Testis (tissue), 2 donors: Measurements from ENCODE around the gene ZNF888.

Experiments used
- POLR2A ChIP-seq: fragments of 450-650 bp; IDR thresholded peaks from one replicate; pipeline ENCODE4 v1.6.1; 2017; ENCODE audit warnings: antibody characterized with exemption, mild to moderate bottlenecking, moderate library complexity
- TF ChIP-seq, protein P1 (sequence below), 3 experiments: fragments of 450-650 bp in 2 of 3; fragments of 200-600 bp in 1 of 3; sonication (generic) in 1 of 3; IDR thresholded peaks; one replicate each; pipeline ENCODE4 v1.5.1; 2016 to 2019; ENCODE audit warnings: antibody characterized with exemption in 3 of 3, mild to moderate bottlenecking in 2 of 3, moderate library complexity in 1 of 3

DNA sequence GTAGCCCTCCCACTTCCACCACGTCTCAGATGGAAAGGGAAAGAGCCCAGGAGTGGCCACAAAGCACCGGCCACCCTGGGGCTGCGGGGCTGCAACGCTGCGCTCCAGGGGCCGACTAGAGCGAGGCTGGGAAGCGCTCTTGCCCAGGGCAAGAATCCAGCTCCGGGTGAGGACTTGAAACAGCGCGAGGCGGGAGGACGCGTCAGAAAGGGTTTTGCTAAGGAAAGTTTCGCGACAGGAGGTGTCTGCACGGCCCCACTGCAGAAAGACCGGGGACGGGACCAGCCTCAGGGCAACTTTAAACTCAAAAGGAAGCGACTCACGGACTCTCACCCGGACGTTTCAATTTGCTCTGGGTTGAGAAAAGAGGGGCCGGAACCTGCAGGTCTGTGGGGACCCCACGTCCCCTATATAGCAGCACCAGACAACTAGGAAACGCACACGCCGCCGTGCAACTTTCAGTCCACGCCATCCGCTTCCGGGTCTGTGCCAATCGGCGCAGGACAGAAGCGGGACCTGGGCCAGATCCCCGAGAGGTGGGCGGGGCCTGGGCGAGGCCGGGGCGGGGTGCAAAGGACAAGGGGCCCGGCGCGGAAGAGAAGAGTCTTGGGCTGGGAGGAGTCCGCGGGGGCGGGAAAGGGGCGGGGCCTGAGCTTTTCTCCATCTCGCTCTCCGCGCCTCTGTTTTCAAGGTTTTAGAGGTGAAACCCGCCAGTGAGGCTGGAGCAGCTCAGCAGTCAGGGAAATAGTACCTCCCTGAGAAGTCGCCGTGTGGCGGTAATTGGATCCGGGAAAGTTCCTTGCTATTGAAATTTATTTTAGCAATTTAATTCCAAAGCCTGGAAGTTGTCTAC, 39.4 kb upstream of the ZNF888 start, which contains the start of gene ZNF816:
- TF ChIP-seq, protein P1, sequence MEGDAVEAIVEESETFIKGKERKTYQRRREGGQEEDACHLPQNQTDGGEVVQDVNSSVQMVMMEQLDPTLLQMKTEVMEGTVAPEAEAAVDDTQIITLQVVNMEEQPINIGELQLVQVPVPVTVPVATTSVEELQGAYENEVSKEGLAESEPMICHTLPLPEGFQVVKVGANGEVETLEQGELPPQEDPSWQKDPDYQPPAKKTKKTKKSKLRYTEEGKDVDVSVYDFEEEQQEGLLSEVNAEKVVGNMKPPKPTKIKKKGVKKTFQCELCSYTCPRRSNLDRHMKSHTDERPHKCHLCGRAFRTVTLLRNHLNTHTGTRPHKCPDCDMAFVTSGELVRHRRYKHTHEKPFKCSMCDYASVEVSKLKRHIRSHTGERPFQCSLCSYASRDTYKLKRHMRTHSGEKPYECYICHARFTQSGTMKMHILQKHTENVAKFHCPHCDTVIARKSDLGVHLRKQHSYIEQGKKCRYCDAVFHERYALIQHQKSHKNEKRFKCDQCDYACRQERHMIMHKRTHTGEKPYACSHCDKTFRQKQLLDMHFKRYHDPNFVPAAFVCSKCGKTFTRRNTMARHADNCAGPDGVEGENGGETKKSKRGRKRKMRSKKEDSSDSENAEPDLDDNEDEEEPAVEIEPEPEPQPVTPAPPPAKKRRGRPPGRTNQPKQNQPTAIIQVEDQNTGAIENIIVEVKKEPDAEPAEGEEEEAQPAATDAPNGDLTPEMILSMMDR (IDR thresholded peaks at IDR 0.05): no peak
- TF ChIP-seq POLR2A: no peak
